M059J (cell line): ENCODE data around the gene FAM47E. TPM values are rescaled to one million over a fixed set of nuclear protein-coding genes. Genes with fewer than 3 reads are reported as not detected.
"Not testable (repeated sequence)": the region's sequence is repeated elsewhere in the genome, so short reads cannot be mapped to it uniquely, and the experiment has no call there.

ENCODE experiments used
- DNase-seq: peaks from one replicate; pipeline ENCODE4 v3.0.0-alpha.2; 2012; ENCODE audit warnings: low read depth
- total RNA-seq: library from RNA; depleted of rRNA; stranded (reverse); fragments of >200 nt; shearing (Covaris generic); gene quantifications from 2 replicates; pipeline ENCODE4 v1.2.3, GENCODE V29; 2014

Gene FAM47E
- total RNA-seq, 1 experiment from 2014 or later: not detected

DNA sequence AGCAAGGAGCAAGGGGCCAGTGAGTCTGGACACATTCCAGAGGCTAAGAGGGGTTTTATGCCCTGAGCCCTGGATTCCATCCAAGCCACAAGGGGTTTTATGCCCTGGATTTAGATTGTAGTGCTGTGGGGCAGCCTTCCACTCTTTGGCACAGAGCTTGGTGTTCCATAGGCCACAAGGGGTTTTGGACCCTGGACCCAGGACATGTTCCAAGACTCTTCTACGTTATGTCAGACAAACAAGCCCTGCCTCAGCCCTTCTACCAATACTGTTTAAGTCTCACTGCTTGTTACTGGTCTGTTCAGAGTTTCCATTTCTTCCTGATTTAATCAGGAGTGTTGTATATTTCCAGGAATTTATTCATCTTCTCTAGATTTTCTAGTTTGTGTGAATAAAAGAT lies 25.1 kb upstream of the FAM47E start:
- DNase-seq: no peak

GRCh38 chr4:76232681-76233080 lies 18.8 kb upstream of the FAM47E start:
- DNase-seq: no peak

- no peak for DNase-seq
These were observed 18.4 kb upstream of the FAM47E start for GRCh38 chr4:76233083-76233482.

DNA sequence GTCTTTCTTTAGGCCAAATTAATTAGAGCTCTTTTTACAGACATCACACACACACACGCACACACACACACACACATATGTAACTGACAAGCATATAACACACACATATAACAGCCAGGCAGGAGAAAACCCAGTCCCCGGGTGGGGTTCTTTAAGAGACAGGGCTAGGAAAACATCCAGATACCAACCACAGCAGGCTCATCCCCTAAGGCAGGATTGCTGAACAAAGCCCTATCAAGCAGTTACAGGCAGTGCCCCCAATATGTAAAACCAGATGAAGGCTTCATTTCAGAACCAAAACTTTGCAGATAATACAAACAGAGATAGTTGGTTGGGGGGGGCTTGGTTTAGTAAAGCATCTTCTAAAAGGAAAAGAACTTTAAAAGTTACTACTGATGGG lies 18.0 kb upstream of the FAM47E start:
- DNase-seq: no peak

DNA sequence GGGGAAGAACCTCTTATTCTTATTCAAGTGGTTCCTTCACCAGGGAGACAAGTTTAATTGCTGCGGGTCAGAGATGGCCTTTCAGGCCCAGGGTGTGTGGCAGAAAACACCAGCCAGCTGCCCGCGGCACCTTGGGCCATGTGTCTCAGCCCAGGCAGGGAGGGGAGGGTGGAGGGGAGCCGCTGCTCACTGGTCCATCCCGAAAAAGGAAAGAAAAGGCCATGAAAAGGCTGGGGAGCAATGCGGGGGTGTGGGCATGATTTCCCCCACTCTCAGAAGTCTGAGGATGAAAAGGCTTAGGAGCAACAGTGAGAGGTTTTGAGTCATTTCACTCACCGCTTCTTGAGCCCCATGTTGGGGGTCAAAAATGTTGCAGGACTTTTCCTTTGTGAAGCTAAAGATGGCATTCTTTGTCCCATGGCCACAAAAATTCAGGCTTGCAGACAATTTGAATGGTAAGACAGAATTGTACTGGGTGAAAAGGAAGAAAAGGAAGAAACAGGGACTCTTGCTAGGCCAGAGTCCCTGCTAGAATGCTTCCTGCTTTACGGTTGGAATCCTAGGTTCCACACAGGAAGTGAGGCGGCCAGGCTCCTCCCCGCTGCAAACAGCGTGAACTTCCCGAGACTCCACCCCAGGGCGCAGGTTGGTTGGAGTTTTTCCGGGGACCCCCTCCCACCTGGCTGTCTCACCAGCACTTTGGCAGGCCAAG lies 17.4 kb upstream of the FAM47E start:
- peak; percentile 47 for DNase-seq

DNA sequence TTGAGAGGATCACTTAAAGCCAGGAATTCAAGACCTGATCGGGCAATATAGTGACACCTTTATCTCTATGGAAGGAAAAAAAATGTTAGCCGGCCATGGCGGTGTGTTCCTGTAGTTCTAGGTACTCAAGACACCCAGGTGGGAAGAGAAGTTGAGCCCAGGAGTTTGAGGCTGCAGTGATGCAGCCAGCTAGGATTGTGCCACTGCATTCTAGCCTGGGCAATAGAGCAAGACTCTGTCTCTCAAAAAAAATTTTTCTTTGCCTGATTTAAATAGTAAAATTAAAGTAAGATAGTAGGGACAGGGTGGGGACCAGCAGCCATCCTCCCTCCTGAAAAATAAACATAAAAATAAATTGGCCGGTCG lies 16.9 kb upstream of the FAM47E start:
- DNase-seq: no peak

- DNase-seq: no peak
These were observed 16.1 kb upstream of the FAM47E start for GRCh38 chr4:76235407-76235806.

GRCh38 chr4:76235915-76236314 lies 15.6 kb upstream of the FAM47E start:
- no peak for DNase-seq

DNA sequence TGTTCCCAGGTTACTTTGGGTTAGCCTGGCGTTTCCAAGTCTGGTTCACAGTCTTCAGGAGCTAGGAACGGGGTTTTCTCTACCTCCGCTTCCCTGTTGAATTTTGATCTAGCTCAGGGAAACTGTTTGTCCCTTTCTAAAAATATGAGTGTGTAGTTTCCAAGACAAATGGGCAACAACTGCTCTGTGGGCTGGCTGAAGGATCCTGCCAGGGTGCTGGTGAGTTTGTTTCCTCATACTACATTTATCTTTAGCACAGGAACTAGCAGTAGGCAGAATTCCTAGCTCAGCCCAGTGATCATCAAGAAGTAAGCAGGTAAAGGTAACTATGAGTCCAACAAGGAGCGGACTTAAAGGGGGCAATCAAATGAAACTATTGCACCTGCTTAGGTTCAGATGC lies 13.3 kb upstream of the FAM47E start:
- no peak for DNase-seq

DNA sequence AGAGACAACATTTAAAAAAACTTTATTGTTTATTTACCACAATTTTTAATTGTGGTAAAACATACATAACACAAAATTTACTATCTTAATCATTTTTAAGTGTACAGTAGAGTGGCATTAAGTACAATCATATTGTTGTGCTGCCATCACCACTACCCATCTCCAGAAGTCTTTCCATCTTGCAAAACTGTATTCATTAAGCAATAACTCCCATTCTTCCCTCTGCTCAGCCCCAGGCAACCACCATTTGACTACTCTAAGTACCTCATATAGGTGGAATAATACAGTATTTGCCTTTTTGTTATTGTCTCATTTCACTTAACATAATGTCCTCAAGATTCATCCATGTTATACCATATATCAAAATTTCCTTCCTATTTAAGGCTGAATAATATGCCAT lies 12.8 kb upstream of the FAM47E start:
- no peak for DNase-seq

DNA sequence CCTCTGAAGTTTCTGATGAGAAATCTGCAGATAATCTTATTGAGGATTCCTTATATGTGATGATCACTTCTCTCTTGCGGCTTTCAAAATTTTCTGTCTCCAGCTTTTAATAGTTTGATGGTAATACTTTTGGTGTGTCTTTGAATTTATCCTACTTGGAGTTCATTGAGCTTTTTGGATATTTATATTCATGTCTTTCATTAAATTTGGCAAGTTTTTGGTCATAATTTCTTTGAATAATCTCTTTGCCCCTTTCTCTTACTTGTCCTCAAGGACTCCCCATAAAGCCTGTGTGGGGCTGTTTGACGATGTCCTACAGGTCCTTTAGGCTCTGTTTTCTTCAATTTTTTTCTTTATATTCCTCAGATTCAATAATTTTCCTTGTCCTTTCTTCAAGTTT lies 11.3 kb upstream of the FAM47E start:
- no peak for DNase-seq

DNA sequence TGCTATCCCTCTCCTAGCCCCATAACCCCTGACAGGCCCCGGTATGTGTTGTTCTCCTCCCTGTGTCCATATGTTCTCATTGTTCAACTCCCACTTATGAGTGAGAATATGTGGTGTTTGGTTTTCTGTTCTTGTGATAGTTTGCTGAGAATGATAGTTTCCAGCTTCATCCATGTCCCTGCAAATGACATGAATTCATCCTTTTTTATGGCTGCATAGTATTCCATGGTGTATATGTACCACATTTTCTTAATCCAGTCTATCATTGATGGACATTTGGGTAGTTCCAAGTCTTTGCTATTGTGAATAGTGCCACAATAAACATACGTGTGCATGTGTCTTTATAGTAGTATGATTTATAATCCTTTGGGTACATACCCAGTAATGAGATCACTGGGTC lies 7.6 kb upstream of the FAM47E start:
- not testable (repeated sequence) for DNase-seq

DNA sequence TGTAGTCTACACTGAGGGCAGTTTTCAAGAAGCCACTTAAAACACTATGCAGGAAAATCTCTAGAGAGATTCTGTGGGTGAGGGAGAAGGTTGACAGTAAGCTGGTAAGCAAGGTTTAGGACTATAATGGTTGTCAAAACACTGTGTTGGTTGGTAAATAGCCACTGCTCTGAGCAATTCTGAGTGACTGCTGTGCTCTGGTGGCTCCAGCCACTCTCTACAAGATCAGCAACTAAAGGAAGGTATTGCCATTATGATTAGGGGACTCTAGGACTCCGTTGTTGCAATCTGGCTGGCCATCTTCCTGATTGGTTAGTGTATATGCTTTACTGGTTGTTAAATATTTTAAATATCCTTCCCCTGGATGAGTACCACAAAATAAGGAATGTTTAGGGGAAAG lies 5.5 kb upstream of the FAM47E start:
- DNase-seq: no peak

DNA sequence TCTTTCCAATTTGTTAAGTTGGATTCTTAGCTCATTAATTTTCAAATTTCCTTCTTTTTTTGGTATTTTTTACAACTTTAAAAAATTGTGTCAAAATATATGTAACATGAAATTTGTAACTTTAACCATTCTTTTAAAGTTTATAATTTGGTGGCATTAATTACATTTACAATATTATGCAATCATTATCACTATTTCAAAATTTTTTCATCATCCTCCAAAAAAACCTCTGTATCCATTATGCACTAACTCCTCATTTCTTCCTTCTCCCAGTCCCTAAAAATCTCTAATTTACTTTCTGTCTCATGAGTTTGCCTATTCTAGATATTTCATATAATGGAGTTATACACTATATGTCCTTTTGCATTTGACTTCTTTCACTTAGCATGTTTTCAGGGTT lies 4.7 kb upstream of the FAM47E start:
- no peak for DNase-seq

DNA sequence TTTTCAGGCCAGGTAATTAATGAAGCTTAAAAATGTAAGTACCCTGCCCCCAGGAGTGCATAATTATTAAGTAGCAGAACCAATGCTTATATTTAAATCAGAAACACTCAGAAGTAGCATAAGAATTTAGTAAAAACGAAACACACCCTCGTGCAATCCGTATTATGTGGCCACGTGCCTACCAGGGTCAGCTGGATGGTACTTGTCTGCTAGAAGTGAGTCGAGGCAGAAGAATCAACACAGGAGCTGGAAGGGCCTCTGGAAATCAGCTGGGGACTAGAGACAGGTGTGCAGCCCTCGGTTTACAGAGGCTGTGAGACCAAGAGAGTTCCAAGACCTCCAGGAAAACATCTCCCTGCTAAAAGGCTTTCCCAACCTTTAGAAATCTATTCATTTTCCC lies 559 bp upstream of the FAM47E start:
- DNase-seq: no peak

GRCh38 chr4:76252271-76252653 lies 741 bp downstream of the FAM47E start:
- no peak for DNase-seq

GRCh38 chr4:76253511-76253910 lies 2.0 kb downstream of the FAM47E start:
- DNase-seq: no peak

DNA sequence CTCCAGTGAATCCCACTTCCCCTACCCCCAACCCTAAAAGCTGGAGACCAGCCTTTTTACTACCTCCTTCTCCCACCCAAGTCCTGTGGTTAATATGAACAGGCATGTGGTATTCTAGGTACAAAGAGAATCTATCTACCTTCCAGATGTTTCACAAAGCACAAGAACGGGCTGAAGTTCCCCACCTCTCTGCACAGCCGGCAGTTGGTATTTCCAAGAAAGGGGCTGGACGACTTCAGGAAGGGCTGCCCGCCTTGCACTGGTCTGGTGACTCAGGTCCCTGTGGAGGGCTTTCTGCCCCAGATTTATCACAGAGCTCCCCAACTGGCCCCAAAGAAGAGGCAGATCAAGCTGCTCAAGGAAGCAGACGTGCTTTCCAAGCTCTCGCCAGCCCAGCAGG lies 4.5 kb downstream of the FAM47E start:
- DNase-seq: no peak

DNA sequence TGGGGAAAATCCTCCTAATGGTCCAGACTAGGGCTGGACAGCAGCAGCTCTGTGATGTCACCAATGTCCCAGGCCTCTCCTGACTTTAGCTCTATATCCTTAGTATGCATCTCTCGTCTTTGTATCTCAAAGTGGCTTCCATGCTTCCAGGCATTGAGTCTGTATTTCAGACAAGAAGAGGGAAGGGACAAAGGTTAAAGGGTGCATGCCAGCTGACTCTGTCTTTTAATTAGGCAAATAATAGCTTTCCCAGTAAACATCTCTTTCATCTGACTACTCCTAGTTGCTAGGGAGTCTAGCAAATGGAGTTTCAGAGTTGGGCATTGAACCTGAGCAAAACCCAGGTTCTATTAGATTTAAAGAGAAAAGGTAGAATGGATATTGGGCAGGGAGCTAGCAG lies 5.4 kb downstream of the FAM47E start:
- no peak for DNase-seq

GRCh38 chr4:76257824-76258223 lies 6.3 kb downstream of the FAM47E start:
- DNase-seq: no peak

GRCh38 chr4:76260571-76260970 lies 9.1 kb downstream of the FAM47E start:
- DNase-seq: no peak

DNA sequence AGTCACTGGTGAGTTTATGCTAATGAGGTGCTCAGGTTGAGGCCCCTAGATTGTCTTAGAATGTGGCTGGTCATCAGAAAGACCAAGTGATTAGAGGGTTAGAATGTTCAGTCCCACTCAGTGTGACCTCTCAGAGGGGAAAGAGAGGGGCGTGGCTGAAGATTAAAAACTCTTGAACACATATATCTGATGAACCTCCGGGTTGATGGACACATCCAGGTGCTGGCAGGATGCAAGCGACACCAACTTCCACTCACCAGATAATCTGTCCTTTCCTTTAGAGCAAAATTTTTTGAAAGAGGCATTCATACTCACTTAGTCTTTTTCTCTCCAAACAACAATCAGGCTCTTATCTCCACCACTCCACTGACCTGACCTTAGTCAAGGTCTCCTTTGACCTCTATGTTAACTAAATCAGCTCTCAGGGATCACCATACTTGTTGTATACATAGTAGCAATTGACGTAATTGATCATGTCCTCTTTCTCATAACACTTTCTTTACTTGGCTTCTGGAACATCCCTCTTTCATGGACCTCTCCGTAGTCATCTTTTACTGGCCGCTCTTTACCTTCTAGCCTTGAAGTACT lies 14.2 kb downstream of the FAM47E start:
- no peak for DNase-seq

DNA sequence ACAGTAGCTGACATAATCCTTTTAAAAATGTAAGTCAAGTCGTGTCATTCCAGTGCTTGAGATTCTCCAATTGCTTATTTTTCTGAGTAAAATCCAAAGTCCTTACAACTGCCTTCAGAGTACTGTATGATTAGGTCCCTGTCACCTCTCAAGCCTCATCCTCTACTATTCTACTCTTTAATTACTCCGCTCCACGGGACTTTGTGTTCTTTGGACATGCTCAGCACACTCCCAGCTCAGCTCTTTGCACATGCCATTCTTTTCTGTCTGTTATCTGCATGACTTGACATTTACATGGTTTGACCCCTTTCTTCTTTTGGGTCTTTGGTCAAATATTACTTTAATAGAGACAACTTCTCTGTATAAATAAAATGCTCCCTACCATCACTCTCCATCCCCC lies 15.1 kb downstream of the FAM47E start:
- no peak for DNase-seq

DNA sequence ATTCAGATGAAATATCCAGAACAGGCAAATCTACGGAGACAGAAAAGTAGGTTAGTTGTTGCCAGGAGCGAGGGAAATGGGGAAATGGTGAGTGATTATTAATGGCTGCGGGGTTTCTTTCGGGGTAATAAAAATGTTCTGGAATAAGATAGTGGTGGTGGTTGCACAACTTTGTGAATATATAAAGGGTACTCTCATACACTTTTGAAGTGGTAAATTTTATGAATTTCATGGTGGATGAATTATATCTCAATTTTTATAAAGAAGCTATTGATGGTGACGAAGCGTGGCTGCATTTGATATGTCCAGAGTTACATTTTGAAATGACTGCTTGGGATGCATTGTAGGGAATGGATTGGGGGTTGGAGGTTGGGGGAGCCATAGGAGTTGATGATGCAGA lies 16.3 kb downstream of the FAM47E start:
- no peak for DNase-seq
